OCI-M1 (cell line): ENCODE data around the gene KRT16.
"Not testable (repeated sequence)": the region's sequence is repeated elsewhere in the genome, so short reads cannot be mapped to it uniquely, and the experiment has no call there.

Experiments
- DNase-seq: peaks from one replicate; lab custom pipeline; 2025; lab: John Stamatoyannopoulos, UW

Gene KRT16

GRCh38 chr17:41614767-41615166 is 2.2 kb upstream of the KRT16 start:
- not testable (repeated sequence) for DNase-seq

DNA sequence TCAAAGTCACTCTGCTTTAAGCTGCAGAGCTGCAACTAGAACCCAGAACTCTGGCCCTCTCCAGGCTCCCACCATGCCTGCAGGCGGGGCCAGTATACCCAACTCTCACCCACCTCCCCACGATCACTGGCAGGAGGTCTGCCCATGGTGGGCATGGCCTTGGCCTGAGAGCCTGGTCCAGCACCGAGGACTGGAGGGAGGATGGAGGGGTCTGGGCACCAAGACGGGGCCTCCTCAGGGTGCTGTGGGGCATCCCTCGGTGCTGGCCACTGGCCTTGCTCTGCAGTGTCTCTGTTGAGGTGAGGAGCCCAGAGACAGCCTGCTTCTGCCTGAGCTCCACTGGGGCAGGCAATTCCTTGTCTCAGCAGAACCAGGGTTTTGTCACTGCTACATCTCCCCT is 1.5 kb upstream of the KRT16 start:
- DNase-seq = no peak

GRCh38 chr17:41613277-41614082 is 913 bp upstream of the KRT16 start:
- DNase-seq = no peak

DNA sequence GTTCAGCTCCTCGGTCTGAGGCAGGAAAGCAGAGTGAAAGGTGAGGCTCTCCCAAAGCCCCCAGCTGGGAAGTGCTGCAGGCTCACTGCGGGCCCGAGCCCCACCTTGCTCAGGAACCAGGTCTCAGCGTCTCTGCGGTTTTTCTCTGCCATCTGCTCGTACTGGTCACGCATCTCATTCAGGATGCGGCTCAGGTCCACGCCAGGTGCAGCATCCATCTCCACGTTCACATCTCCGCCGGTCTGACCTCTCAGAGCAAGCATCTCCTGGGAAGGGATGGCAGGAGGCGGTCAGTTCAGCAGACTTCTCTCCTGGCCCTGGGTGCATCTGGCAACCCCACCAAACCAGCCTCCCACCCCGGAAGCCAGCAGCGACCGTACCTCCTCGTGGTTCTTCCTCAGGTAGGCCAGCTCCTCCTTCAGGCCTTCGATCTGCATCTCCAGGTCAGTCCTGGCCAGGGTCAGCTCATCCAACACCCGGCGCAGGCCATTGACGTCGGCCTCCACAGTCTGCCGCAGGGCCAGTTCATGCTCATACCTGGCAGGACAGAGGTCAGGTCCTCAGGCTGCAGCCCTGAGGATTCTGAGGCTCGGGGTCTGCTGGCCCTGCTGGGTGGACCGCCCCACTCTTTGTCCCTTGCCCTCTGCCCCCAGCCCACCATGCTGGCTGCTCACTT is 1.5 kb downstream of the KRT16 start:
- DNase-seq = no peak

DNA sequence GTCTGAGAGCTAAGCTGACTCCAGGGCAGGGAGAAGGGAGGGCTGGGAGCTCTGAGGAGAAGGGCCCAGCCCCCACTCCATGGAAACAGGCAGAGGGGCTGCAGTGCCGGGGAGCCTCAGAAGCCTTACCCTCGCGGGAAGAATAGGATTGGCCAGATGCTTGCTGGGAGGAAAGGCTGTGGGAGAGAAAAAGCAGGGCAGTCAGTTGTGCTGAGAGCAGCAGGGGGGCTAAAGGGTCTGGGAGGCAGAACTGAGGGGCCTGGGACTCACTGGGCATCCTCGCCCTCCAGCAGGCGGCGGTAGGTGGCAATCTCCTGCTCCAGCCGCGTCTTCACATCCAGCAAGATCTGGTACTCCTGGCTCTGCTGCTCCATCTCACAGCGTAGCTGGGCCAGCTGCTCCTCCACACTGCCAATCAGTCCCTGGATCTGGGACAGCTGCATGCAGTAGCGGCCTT is 2.5 kb downstream of the KRT16 start:
- DNase-seq = peak; percentile 8

DNA sequence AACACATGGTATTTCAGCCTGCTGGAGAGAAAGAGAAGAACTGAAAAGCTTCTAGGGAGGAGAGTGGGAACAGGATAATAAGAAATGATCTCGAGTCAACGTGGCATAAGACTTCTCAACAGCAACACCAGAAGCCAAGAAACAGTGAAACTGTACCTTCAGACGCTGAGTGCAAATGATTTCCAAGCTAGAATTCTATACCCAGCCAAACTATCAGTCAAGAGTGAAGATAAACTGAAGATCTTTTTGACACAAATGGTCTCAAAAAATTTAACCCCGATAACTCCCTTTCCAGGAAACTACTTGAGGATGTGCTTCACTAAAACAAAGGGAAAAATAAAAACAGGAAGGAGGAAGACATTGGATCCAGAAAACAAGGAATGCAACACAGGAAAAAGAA is 5.6 kb downstream of the KRT16 start:
- not testable (repeated sequence) for DNase-seq

GRCh38 chr17:41602524-41602923 is 10.0 kb downstream of the KRT16 start:
- DNase-seq = no peak

- DNase-seq = no peak
These were observed 12.2 kb downstream of the KRT16 start for GRCh38 chr17:41600318-41600717.

DNA sequence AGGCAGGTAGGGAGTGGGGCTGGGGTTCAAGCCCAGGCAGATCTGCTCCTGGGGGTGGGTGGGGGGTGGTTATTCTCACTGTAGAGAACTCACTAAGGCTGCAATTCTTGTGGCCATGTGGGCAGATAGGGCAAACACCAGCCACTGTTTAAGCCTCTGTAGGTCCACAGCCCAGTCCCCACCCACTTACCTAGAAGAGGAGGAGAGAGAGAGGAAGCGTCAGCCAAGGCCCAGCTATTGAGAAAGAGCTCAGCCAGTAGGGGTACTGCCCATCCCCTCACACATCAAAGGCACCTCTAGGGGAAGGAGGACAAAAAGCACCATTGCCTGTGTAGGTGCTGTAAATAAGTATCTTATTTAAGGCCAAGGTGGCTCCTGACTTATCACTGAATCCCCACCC is 12.9 kb downstream of the KRT16 start:
- DNase-seq = no peak

- no peak for DNase-seq
These were observed 17.0 kb downstream of the KRT16 start for GRCh38 chr17:41595585-41595984.

DNA sequence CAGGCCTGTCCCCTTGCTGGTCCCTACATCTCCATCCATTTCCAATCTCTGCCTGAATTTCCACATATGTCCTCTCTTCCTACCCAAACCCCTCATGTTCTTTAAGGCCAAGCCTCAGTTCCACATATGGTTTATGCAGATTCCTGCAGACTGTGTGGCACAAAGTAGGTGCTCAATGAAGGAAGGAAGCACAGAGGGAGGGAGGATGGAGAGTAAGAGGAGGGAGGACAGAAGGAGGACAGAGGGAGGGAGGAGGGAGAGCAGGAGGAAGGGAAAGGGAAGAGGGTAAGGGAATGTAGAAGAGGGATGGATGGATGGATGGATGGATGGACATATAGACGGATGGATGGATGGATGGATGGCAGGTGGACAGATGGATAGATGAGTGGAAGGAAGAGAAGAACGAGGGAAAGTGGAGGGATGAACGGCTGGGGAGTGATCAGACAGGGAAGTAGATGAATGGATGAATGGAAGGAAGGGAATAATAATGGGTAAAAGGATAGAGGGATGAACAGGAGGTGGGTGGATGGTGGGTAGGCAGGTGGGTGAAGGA is 18.1 kb downstream of the KRT16 start:
- no peak for DNase-seq

GRCh38 chr17:41593306-41593981 is 19.1 kb downstream of the KRT16 start:
- no peak for DNase-seq

GRCh38 chr17:41592601-41593305 is 19.8 kb downstream of the KRT16 start:
- no peak for DNase-seq

DNA sequence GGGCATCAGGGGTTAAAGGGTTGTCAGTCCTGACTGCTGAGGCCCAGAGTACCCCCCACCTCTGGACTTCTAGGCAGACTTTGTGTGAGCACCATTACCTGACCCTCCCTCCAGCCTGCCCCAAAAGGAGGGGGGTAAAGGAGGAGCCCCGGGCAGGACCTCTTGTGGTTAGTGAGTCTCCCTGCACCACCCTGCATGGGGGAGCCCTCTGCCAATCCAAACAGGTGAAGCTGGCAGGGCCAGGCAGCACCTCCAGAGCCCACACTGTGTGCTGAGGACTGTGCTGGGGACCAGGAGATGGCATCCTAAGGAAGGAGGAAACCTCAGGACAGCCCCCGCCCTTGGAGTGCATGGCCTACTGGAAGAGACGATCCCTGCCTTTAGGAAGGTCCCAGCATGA is 23.3 kb downstream of the KRT16 start:
- DNase-seq = no peak

DNA sequence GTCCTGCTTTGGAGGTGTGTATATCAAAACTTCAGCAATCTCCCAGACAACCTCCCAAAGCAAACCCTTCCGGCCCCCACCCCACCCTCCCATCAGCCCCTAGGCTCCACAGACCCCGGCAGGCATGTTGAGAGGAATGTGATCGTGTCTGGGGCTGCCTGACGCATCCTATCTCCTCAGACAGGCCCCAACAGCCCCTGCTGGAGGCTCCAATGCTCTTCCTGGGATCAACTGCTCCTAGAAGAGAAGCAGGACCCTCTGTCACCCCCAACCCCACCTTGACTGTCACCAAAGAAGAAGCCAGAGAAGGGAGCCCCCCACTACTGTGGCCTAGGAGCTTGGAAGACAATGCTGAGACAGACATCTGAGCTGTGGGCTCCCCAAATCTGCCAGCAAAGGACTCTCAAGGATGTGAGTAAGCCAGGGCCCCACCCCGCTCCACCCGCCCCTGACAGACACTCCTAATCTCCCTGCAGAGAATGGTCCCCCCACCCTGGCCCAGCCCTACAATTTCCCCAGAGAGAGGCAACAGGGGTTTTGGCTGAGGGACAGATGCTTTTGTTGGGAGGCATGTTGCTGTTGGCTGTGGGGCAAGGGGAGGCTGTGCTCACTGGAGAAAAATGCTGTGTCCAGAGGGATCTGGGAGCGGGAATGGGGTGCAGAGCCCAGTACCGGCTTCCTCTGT is 24.3 kb downstream of the KRT16 start:
- no peak for DNase-seq

- DNase-seq = no peak
These were observed 25.6 kb downstream of the KRT16 start, which contains the start of gene KRT14 for GRCh38 chr17:41586863-41587495. Gene KRT14 (minus strand): TSS chr17:41586895. CDS start chr17:41586834, 61 bp downstream.

DNA sequence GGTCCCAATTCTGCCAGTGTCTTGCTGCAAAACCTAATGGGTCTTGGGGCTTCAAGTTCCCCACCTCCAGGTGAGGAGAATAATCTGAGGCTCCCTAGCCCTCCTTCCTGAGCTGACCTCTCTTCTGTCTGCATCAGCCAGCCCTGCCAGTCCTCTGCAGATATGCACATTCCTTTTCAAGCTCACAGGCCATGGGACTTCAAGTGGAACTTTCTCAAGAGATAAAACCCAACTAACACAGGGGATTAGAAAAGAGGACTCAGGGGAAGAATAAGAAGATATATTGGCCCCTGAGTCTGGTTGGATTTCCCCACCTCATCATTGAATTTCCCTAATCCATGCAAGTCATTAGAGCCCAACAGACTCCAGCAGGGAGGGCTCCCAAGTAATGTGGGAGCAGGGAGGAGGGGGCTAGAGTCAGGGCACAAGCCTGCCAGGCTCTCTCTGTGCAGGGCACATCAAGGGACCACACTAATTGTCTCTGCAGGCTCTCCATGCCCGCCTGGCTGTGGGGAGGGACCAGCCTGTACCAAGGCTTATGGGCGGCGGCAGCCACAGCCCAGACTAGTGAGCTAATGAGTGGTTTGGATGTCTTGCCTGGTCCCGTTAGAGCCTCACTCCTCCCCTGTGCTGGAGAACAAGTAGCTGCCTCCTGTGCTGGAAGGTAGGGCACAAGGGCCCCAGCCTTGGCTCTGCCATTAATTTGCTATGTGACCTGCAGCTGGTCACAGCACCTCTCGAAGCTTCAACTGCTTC is 27.1 kb downstream of the KRT16 start:
- no peak for DNase-seq

DNA sequence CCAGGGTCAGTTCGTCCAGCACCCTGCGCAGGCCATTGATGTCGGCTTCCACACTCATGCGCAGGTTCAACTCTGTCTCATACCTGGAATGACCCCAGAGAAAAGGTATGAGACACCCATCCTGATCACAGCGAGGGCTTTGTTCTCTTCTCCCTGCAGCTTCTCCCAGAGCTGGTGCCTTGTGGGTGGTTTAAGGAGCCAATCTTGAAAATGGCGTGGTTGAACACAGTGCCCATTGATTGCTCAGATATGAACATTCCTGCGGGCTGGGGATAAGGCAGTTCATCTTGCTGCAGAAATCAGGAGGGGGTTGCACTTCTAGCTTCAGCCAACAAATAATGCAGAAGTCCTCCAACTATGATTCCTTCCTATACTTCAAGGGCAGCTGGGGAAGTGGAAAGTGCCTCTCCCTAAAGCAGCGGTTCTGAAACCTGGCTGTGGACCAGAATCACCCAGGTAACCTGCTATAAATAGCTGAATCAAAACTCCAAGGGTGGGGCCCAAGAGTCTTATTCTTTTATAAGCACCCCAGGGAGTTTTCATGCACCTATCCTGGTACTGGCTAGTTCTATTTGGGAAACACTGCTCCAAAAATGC is 28.1 kb downstream of the KRT16 start:
- DNase-seq = not testable (repeated sequence)
